Fibroblast of lung (primary cell): ENCODE data around the gene PSEN1. TPM values are rescaled to one million over a fixed set of nuclear protein-coding genes. Genes with fewer than 3 reads are reported as not detected.
"Not testable (repeated sequence)": the region's sequence is repeated elsewhere in the genome, so short reads cannot be mapped to it uniquely, and the experiment has no call there.

ENCODE experiments used
- DNase-seq, 2 donors: peaks; one replicate each; pipeline versions ENCODE4 v3.0.0 to v3.0.0-alpha.2; 2010; ENCODE audit warnings: low read depth in 2 of 2
- H2AFZ ChIP-seq: 2 replicates; pipeline ENCODE4 v1.5.1; 2012; ENCODE audit warnings: low read length, control low read depth, inconsistent platforms
- H3K27ac ChIP-seq: 2 replicates; pipeline ENCODE4 v1.5.1; 2011; ENCODE audit warnings: low read length, control low read depth; ENCODE audit not compliant: insufficient read depth
- H3K27me3 ChIP-seq: 2 replicates; pipeline ENCODE4 v1.5.1; 2011; ENCODE audit warnings: mild to moderate bottlenecking, low read length; ENCODE audit not compliant: control insufficient read depth, insufficient read depth
- H3K36me3 ChIP-seq: 2 replicates; pipeline ENCODE4 v1.5.1; 2011; ENCODE audit warnings: low read length; ENCODE audit not compliant: control insufficient read depth, insufficient read depth
- H3K4me1 ChIP-seq: 2 replicates; pipeline ENCODE4 v1.5.1; 2011; ENCODE audit warnings: low read length; ENCODE audit not compliant: control insufficient read depth, insufficient read depth; ENCODE audit errors: extremely low read depth
- H3K4me2 ChIP-seq: 2 replicates; pipeline ENCODE4 v1.5.1; 2011; ENCODE audit warnings: low read length, control low read depth; ENCODE audit not compliant: insufficient read depth; ENCODE audit errors: extremely low read depth
- H3K4me3 ChIP-seq, 4 experiments: fragments of 200-600 bp in 1 of 4; sonication (generic) in 1 of 4; replicated peaks in 1 of 4; 2 replicates each; pipeline ENCODE4 v1.5.1; 2011 to 2016; ENCODE audit warnings: low read length in 4 of 4, low read depth in 3 of 4, mild to moderate bottlenecking in 3 of 4, control low read depth in 2 of 4, inconsistent platforms in 1 of 4, mixed read lengths in 1 of 4; ENCODE audit not compliant: insufficient read depth in 1 of 4; ENCODE audit errors: control extremely low read depth in 1 of 4
- H3K79me2 ChIP-seq: 2 replicates; pipeline ENCODE4 v1.5.1; 2012; ENCODE audit warnings: mild to moderate bottlenecking, low read length, inconsistent platforms; ENCODE audit not compliant: control insufficient read depth, insufficient read depth
- H3K9ac ChIP-seq: 2 replicates; pipeline ENCODE4 v1.5.1; 2011; ENCODE audit warnings: mild to moderate bottlenecking, low read length, control low read depth; ENCODE audit not compliant: insufficient read depth
- H3K9me3 ChIP-seq: 2 replicates; pipeline ENCODE4 v1.5.1; 2012; ENCODE audit warnings: low read depth, low read length; ENCODE audit not compliant: control insufficient read depth, insufficient read depth
- H4K20me1 ChIP-seq: 2 replicates; pipeline ENCODE4 v1.5.1; 2011; ENCODE audit warnings: low read length; ENCODE audit not compliant: control insufficient read depth, insufficient read depth; ENCODE audit errors: extremely low read depth
- CTCF ChIP-seq, 2 donors: IDR thresholded peaks in 1 of 2; conservative IDR thresholded peaks in 1 of 2; 1 replicate in 1 of 2; 2 replicates in 1 of 2; pipeline ENCODE4 v1.5.1; 2011 to 2012; ENCODE audit warnings: low read length in 2 of 2, control low read depth in 1 of 2, inconsistent platforms in 1 of 2, low read depth in 1 of 2, mild to moderate bottlenecking in 1 of 2
- EZH2 ChIP-seq: IDR thresholded peaks from 2 replicates; pipeline ENCODE4 v1.5.1; 2012; ENCODE audit warnings: low read length, control low read depth, mild to moderate bottlenecking; ENCODE audit errors: missing control alignments
- polyA plus RNA-seq, 2 donors: library from polyadenylated mRNA; depleted of rRNA in 1 of 2; stranded (reverse) in 1 of 2; unstranded in 1 of 2; fragments of >200 nt; gene quantifications; 2 replicates each; pipeline ENCODE4 v1.2.1, GENCODE V29; 2011 to 2012; ENCODE audit warnings: missing spikeins in 1 of 2
- total RNA-seq: library from RNA; depleted of rRNA; stranded (reverse); fragments of >200 nt; gene quantifications from 2 replicates; pipeline ENCODE4 v1.2.1, GENCODE V29; 2014

The PSEN1 gene
- total and polyA plus RNA-seq, 2 donors (not counting 1 experiment from before 2014, with no cell fraction given) = 22.0 to 53.7 TPM

DNA sequence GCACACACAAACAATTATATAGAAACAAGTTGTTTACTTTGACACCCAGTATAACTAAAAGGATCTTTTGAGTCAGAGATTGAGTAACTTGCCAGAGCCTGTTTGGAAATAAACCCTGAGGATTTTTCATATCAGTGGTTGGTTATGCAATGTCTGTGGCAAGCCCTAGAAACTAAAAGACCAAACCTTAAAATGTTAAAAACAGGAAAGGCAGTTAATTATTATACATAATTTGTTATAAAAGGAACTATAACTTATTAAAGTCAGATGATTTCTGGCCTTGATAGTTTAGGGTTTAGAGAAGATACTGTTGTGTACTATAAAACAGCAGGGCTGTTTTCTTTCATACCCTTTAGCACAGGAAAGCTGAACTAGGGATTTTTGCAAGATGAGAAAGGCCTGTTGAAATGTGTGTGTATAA is 44.1 kb downstream of the PSEN1 start:
- Histone ChIP-seq H3K4me2 (no peak overlapping the region), H3K4me1 (peaks cover 6% of the 10 kb centered on the region), H3K4me3 (no peak overlapping the region), H3K27ac (no peak overlapping the region), H3K36me3 (no peaks in the 10 kb centered on the region), H3K9me3 (no peaks in the 10 kb centered on the region), H3K27me3 (no peaks in the 10 kb centered on the region), H3K9ac (no peak overlapping the region), H4K20me1 (no peaks in the 10 kb centered on the region), H3K79me2 (no peaks in the 10 kb centered on the region), H2AFZ (no peak overlapping the region)
- TF ChIP-seq EZH2 (no peak), CTCF (conservative IDR thresholded peaks at IDR 0.05 in 1 of 2, IDR thresholded peaks at IDR 0.05 in 1 of 2; ENCODE audit: low read depth in 1 of 2, low read length in 2 of 2) (no peak)
- DNase-seq = peak; percentile 60 to 89

GRCh38 chr14:73180969-73181368 is 44.7 kb downstream of the PSEN1 start:
- H3K27ac ChIP-seq, H3K4me1 ChIP-seq, H4K20me1 ChIP-seq, H3K4me3 ChIP-seq, H2AFZ ChIP-seq, H3K9ac ChIP-seq, H3K9me3 ChIP-seq, H3K79me2 ChIP-seq, H3K36me3 ChIP-seq, H3K4me2 ChIP-seq, DNase-seq, H3K27me3 ChIP-seq: not testable (repeated sequence)

DNA sequence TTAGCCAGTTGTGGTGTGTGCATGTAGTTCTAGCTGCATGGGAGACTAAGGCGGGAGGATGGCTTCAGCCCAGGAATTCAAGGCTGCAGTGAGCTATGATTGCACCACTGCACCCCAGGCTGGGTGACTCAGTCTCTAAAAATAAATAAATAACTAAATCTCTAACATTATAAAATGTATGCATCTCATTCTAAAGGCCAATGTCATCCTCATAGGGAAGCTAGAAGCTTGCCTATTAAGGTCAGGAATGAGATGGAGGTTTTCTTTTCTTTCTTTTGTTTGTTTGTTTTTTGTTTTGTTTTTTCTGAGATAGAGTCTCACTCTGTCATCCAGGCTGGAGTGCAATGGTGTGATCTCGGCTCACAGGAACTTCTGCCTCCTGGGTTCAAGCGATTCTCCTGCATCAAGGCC is 52.2 kb downstream of the PSEN1 start:
- peak; percentile 47 to 86 for DNase-seq
- TF ChIP-seq CTCF (conservative IDR thresholded peaks at IDR 0.05 in 1 of 2, IDR thresholded peaks at IDR 0.05 in 1 of 2; ENCODE audit: low read depth in 1 of 2, low read length in 2 of 2) (no peak), EZH2 (no peak)
- Histone ChIP-seq H3K79me2 (no peaks in the 10 kb centered on the region), H2AFZ (no peak overlapping the region), H3K4me1 (peaks cover 3% of the 10 kb centered on the region), H3K9ac (no peak overlapping the region), H3K27me3 (no peaks in the 10 kb centered on the region), H3K9me3 (no peaks in the 10 kb centered on the region), H4K20me1 (no peaks in the 10 kb centered on the region), H3K36me3 (peaks cover 3% of the 10 kb centered on the region), H3K27ac (no peak overlapping the region), H3K4me2 (no peak overlapping the region), H3K4me3 (no peak overlapping the region)
